Thyroid gland (tissue), 4 donors: ENCODE data around the gene PEPD. TPM values are rescaled to one million over a fixed set of nuclear protein-coding genes. Genes with fewer than 3 reads are reported as not detected.
"Not testable (repeated sequence)": the region's sequence is repeated elsewhere in the genome, so short reads cannot be mapped to it uniquely, and the experiment has no call there.

ENCODE experiments used
- DNase-seq, 2 donors: peaks; one replicate each; pipeline ENCODE4 v3.0.0-alpha.2; 2019
- H3K27ac ChIP-seq, 3 donors: fragments of 200-600 bp; sonication (generic); 1 replicate in 2 of 3; 2 replicates in 1 of 3; pipeline ENCODE4 v1.5.1; 2016 to 2019; ENCODE audit warnings: mild to moderate bottlenecking in 1 of 3, moderate library complexity in 1 of 3
- H3K27me3 ChIP-seq: fragments of 200-600 bp; sonication (generic); one replicate; pipeline ENCODE4 v1.5.1; 2019
- H3K36me3 ChIP-seq, 2 donors: fragments of 200-600 bp; sonication (generic); one replicate each; pipeline ENCODE4 v1.5.1; 2016 to 2019
- H3K4me1 ChIP-seq, 2 donors: fragments of 200-600 bp; sonication (generic); one replicate each; pipeline ENCODE4 v1.5.1; 2017 to 2019
- H3K4me3 ChIP-seq, 3 donors: fragments of 200-600 bp; sonication (generic); replicated peaks in 1 of 3; 1 replicate in 2 of 3; 2 replicates in 1 of 3; pipeline ENCODE4 v1.5.1; 2016; ENCODE audit warnings: mild to moderate bottlenecking in 1 of 3
- H3K9me3 ChIP-seq: fragments of 200-600 bp; sonication (generic); one replicate; pipeline ENCODE4 v1.5.1; 2017
- POLR2A ChIP-seq, 2 donors: fragments of 450-650 bp; IDR thresholded peaks; one replicate each; pipeline ENCODE4 v1.6.1; 2017; ENCODE audit warnings: antibody characterized with exemption in 2 of 2, mild to moderate bottlenecking in 2 of 2, moderate library complexity in 1 of 2
- WGBS, 2 donors: methylation state at CpG; one replicate each; pipeline ENCODE4 v1.1.5; 2017; 5-methylcytosine and 5-hydroxymethylcytosine counted together
- intact Hi-C: fragments of 100-400 bp; cut with DNase I; formaldehyde crosslinking; loops from one replicate; pipeline ENCODE4 v1.15.1; 2023
- total RNA-seq, 4 donors: library from RNA; depleted of rRNA; stranded (reverse); fragments of >200 nt; gene quantifications; one replicate each; pipeline ENCODE4 v1.2.3, GENCODE V29; 2016
- TF ChIP-seq, protein P1 (sequence below), 6 experiments: fragments of 200-600 bp in 3 of 6; fragments of 450-650 bp in 3 of 6; sonication (generic) in 3 of 6; IDR thresholded peaks; one replicate each; pipeline ENCODE4 v1.5.1; 2016 to 2019; ENCODE audit warnings: antibody characterized with exemption in 6 of 6, mild to moderate bottlenecking in 2 of 6, inconsistent platforms in 1 of 6, moderate library complexity in 1 of 6

PEPD gene
- total RNA-seq, 4 donors from 2014 or later, result 76.8 to 121 (median 102) TPM

DNA sequence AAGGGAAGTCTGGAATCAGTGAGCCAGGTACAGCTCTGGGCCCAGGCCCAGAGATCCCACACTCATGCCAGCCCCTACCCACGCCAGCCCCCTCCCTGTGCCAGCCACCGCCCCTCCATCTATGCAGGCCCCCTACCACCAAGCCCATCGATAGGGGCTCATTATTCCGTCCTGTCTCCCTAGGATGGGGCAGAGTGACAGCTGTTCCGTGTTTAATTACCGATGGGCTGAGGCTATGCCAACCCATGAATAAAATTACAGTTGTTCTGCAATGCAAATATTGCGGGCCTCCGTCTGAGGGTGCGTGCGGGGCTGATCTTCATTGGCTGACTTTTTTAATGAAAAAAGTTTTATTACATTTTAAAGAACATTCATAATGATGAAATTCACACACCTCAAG lies 35.6 kb upstream of the PEPD start:
- no peak overlapping the region for H3K27ac ChIP-seq
- no peaks in the 10 kb centered on the region for H3K27me3 ChIP-seq
- no peak for DNase-seq
- 77 to 80% methylated on average over 10 of the region's 10 CpGs for WGBS, 2 donors
- TF ChIP-seq, protein P1, sequence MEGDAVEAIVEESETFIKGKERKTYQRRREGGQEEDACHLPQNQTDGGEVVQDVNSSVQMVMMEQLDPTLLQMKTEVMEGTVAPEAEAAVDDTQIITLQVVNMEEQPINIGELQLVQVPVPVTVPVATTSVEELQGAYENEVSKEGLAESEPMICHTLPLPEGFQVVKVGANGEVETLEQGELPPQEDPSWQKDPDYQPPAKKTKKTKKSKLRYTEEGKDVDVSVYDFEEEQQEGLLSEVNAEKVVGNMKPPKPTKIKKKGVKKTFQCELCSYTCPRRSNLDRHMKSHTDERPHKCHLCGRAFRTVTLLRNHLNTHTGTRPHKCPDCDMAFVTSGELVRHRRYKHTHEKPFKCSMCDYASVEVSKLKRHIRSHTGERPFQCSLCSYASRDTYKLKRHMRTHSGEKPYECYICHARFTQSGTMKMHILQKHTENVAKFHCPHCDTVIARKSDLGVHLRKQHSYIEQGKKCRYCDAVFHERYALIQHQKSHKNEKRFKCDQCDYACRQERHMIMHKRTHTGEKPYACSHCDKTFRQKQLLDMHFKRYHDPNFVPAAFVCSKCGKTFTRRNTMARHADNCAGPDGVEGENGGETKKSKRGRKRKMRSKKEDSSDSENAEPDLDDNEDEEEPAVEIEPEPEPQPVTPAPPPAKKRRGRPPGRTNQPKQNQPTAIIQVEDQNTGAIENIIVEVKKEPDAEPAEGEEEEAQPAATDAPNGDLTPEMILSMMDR (IDR thresholded peaks at IDR 0.05), result no peak
- TF ChIP-seq POLR2A (IDR thresholded peaks at IDR 0.05), result no peak
- intact Hi-C loops, result no loop called here
- no peaks in the 10 kb centered on the region for H3K4me1 ChIP-seq
- no peaks in the 10 kb centered on the region for H3K36me3 ChIP-seq
- H3K9me3 ChIP-seq, result no peaks in the 10 kb centered on the region
- no peak overlapping the region for H3K4me3 ChIP-seq

DNA sequence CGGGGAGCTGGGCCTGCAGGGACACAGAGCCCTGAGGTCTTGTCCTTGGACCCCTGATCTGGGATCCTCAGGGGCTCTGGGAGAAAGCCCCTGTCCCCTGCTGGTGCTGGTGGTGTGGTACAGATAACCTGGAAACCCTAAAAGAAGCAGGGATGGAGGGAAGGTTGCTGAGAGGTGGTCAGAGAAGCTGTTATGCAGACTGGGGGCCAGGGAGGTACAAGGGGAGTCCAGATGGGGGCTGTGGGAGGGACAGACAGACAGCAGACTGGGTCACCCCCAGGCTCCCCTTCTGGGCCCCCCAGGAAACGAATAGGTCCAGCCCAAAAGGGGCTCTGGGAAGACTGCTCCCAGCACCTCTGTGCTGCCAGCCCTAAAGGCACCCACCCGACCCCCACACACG lies 34.7 kb upstream of the PEPD start:
- no peak for DNase-seq
- H3K36me3 ChIP-seq, result no peaks in the 10 kb centered on the region
- 44 to 63% methylated on average over 3 to 4 of the region's 4 CpGs for WGBS, 2 donors
- H3K27ac ChIP-seq, result no peak overlapping the region
- TF ChIP-seq, protein P1 (IDR thresholded peaks at IDR 0.05), result no peak
- no peak for TF ChIP-seq POLR2A (IDR thresholded peaks at IDR 0.05)
- no peak overlapping the region for H3K4me3 ChIP-seq
- intact Hi-C loops, result no loop called here
- no peaks in the 10 kb centered on the region for H3K9me3 ChIP-seq
- no peaks in the 10 kb centered on the region for H3K27me3 ChIP-seq
- H3K4me1 ChIP-seq, result no peaks in the 10 kb centered on the region

DNA sequence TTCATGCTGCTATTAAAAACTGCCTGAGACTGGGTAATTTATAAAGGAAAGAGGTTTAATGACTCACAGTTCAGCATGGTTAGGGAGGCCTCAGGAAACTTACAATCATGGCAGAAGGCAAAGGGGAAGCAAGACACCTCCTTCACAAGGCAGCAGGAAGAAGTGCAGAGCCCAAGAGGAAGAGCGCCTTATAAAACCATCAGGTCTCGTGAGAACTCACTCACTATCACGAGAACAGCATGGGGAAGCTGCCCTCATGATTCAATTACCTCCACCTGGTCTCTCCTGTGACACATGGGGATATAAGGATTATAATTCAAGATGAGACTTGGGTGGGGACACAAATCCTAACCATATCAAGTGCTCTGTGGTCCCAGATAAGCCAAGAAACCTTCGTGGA lies 34.1 kb upstream of the PEPD start:
- H3K36me3 ChIP-seq, H3K27me3 ChIP-seq, intact Hi-C loops, DNase-seq, H3K27ac ChIP-seq, H3K4me3 ChIP-seq, H3K9me3 ChIP-seq, H3K4me1 ChIP-seq: not testable (repeated sequence)
- 61 to 68% methylated on average over 4 of the region's 4 CpGs for WGBS, 2 donors

DNA sequence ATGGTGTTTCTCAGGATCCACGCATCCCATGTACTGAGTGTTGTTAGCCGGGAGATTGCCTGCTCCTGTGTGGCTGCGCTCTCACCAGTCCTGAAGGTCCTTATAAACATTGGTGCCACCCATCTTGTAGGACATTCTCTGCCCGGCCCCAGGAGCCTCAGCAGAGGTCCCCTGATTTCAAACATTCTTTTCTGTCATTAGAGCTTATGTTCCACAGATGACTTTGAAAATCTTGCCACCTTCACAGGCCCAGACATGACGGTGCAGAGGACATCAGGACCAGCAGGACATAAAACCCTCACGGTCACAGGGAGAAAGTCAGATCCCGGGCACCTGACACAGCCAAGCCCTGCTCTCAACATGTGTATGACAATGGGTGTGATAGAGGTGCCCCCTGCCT lies 33.2 kb upstream of the PEPD start:
- DNase-seq, result no peak
- Histone ChIP-seq H3K36me3 (no peaks in the 10 kb centered on the region), H3K27me3 (no peaks in the 10 kb centered on the region), H3K9me3 (no peaks in the 10 kb centered on the region), H3K4me3 (no peak overlapping the region), H3K4me1 (no peaks in the 10 kb centered on the region), H3K27ac (no peak overlapping the region)
- intact Hi-C loops, result no loop called here
- 88 to 92% methylated on average over 7 of the region's 7 CpGs for WGBS, 2 donors
- TF ChIP-seq, protein P1 (IDR thresholded peaks at IDR 0.05), result no peak
- TF ChIP-seq POLR2A (IDR thresholded peaks at IDR 0.05), result no peak

DNA sequence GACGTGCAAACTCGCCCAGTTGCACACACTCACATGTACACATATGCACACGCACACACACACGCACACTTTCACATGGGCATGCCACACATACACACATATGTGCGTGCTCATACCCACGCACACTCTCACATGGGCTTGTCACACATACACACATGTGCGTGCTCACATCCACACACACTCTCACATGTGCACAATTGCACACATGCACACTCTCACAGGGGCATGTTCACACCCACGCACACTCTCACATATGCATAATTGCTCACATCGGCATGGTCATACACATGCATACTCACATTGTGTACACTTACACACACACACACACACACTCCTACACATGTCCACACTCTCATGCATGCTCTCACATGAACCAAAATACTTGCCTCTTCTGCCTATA lies 32.8 kb upstream of the PEPD start:
- Histone ChIP-seq H3K27ac (no peak overlapping the region), H3K27me3 (no peaks in the 10 kb centered on the region), H3K4me1 (no peaks in the 10 kb centered on the region), H3K4me3 (no peak overlapping the region), H3K9me3 (no peaks in the 10 kb centered on the region), H3K36me3 (no peaks in the 10 kb centered on the region)
- TF ChIP-seq, protein P1 (IDR thresholded peaks at IDR 0.05), result no peak
- TF ChIP-seq POLR2A (IDR thresholded peaks at IDR 0.05), result no peak
- 92 to 95% methylated on average over 9 of the region's 9 CpGs for WGBS, 2 donors
- DNase-seq, result no peak
- intact Hi-C loops, result no loop called here
